Gastroesophageal sphincter (tissue), 3 donors: ENCODE results near the gene DHCR24.

ENCODE experiments used
- EP300 ChIP-seq: sonication (generic); formaldehyde crosslinking; IDR thresholded peaks from one replicate; pipeline ENCODE4 v1.6.1; 2017; ENCODE audit warnings: antibody characterized with exemption, mild to moderate bottlenecking
- POLR2AphosphoS5 ChIP-seq: sonication (generic); formaldehyde crosslinking; IDR thresholded peaks from one replicate; pipeline ENCODE4 v1.6.1; 2017; ENCODE audit warnings: antibody characterized with exemption
- TF ChIP-seq, protein P1 (sequence below), 4 experiments: fragments of 200-600 bp in 2 of 4; fragments of 450-650 bp in 2 of 4; sonication (generic) in 1 of 4; IDR thresholded peaks; one replicate each; pipeline ENCODE4 v1.5.1; 2017 to 2019; ENCODE audit warnings: antibody characterized with exemption in 4 of 4, mild to moderate bottlenecking in 2 of 4, moderate library complexity in 2 of 4

- TF ChIP-seq EP300: no peak
- TF ChIP-seq, protein P1, sequence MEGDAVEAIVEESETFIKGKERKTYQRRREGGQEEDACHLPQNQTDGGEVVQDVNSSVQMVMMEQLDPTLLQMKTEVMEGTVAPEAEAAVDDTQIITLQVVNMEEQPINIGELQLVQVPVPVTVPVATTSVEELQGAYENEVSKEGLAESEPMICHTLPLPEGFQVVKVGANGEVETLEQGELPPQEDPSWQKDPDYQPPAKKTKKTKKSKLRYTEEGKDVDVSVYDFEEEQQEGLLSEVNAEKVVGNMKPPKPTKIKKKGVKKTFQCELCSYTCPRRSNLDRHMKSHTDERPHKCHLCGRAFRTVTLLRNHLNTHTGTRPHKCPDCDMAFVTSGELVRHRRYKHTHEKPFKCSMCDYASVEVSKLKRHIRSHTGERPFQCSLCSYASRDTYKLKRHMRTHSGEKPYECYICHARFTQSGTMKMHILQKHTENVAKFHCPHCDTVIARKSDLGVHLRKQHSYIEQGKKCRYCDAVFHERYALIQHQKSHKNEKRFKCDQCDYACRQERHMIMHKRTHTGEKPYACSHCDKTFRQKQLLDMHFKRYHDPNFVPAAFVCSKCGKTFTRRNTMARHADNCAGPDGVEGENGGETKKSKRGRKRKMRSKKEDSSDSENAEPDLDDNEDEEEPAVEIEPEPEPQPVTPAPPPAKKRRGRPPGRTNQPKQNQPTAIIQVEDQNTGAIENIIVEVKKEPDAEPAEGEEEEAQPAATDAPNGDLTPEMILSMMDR (IDR thresholded peaks at IDR 0.05): no peak
- no peak for TF ChIP-seq POLR2AphosphoS5
Observed at GRCh38 chr1:54853096-54853792, 33.8 kb downstream of the DHCR24 start.
